Smooth muscle cell (in vitro differentiated cells): Measurements from ENCODE around the gene PALLD. TPM values are rescaled to one million over a fixed set of nuclear protein-coding genes. Genes with fewer than 3 reads are reported as not detected.

ENCODE experiments used
- DNase-seq: peaks from one replicate; lab custom pipeline; 2025; ENCODE audit not compliant: unreplicated experiment; lab: John Stamatoyannopoulos, UW
- H2AFZ ChIP-seq: fragments of 200-600 bp; sonication (generic); 2 replicates; pipeline ENCODE4 v1.6.0; 2016; ENCODE audit warnings: antibody characterized with exemption, low read depth, mild to moderate bottlenecking
- H3F3A ChIP-seq: fragments of 200-600 bp; sonication (generic); 2 replicates; pipeline ENCODE4 v1.6.0; 2017; ENCODE audit warnings: antibody characterized with exemption, low read depth
- H3K27ac ChIP-seq: fragments of 200-600 bp; sonication (generic); 2 replicates; pipeline ENCODE4 v1.5.1; 2016; ENCODE audit warnings: low read depth, mild to moderate bottlenecking
- H3K27me3 ChIP-seq: fragments of 200-600 bp; sonication (generic); 2 replicates; pipeline ENCODE4 v1.6.1; 2016; ENCODE audit warnings: low read depth, mild to moderate bottlenecking
- H3K36me3 ChIP-seq: fragments of 200-600 bp; sonication (generic); 2 replicates; pipeline ENCODE4 v1.5.1; 2016; ENCODE audit warnings: low read depth
- H3K4me1 ChIP-seq: fragments of 200-600 bp; sonication (generic); 2 replicates; pipeline ENCODE4 v1.5.1; 2016; ENCODE audit warnings: low read depth
- H3K4me2 ChIP-seq: fragments of 200-600 bp; sonication (generic); 2 replicates; pipeline ENCODE4 v1.6.0; 2016; ENCODE audit warnings: mild to moderate bottlenecking
- H3K4me3 ChIP-seq: fragments of 200-600 bp; sonication (generic); 2 replicates; pipeline ENCODE4 v1.5.1; 2016; ENCODE audit warnings: mild to moderate bottlenecking
- H3K79me2 ChIP-seq: fragments of 200-600 bp; sonication (generic); 2 replicates; pipeline ENCODE4 v1.6.0; 2016; ENCODE audit warnings: low read depth, mild to moderate bottlenecking
- H3K9ac ChIP-seq: fragments of 200-600 bp; sonication (generic); 2 replicates; pipeline ENCODE4 v1.6.0; 2016; ENCODE audit warnings: low read depth
- H3K9me3 ChIP-seq: fragments of 200-600 bp; sonication (generic); replicated peaks from 2 replicates; pipeline ENCODE4 v1.5.1; 2016; ENCODE audit warnings: low read depth
- H4K20me1 ChIP-seq: fragments of 200-600 bp; sonication (generic); 2 replicates; pipeline ENCODE4 v1.6.0; 2016; ENCODE audit warnings: low read depth
- CTCF ChIP-seq: fragments of 200-600 bp; sonication (generic); IDR thresholded peaks from 2 replicates; pipeline ENCODE4 v1.5.1; 2017; ENCODE audit warnings: borderline replicate concordance, mild to moderate bottlenecking, antibody characterized with exemption; ENCODE audit not compliant: insufficient read depth, poor library complexity, severe bottlenecking
- WGBS: methylation state at CpG from one replicate; pipeline ENCODE4 v1.1.7; 2016; ENCODE audit warnings: low lambda C conversion rate; 5-methylcytosine and 5-hydroxymethylcytosine counted together
- polyA plus RNA-seq: library from polyadenylated mRNA; unstranded; fragments of >200 nt; fragmentation: Nextera tagmentation; extraction: Ambion mirVana; gene quantifications from 2 replicates; pipeline ENCODE4 v1.2.1, GENCODE V29; 2016
- total RNA-seq: library from RNA; depleted of rRNA; stranded (reverse); fragments of >200 nt; gene quantifications from 2 replicates; pipeline ENCODE4 v1.2.3, GENCODE V29; 2014

The PALLD gene
- total and polyA plus RNA-seq, 2 experiments from 2014 or later = 354 to 415 TPM

GRCh38 chr4:168679397-168679796, 182.5 kb downstream of the PALLD start:
- Histone ChIP-seq H3K27me3 (no peaks in the 10 kb centered on the region), H3K36me3 (peaks cover 13% of the 10 kb centered on the region), H3K79me2 (peaks cover 60% of the 10 kb centered on the region), H3K4me1 (peaks cover 11% of the 10 kb centered on the region), H3F3A (peaks cover 26% of the 10 kb centered on the region), H3K4me2 (peak overlapping the region; percentile 12), H4K20me1 (no peaks in the 10 kb centered on the region), H3K4me3 (no peak overlapping the region), H3K9me3 (no peaks in the 10 kb centered on the region), H2AFZ (no peak overlapping the region), H3K9ac (no peak overlapping the region), H3K27ac (peak overlapping the region; percentile 94)
- 71% methylated on average over 1 of the region's 3 CpGs for WGBS
- no peak for DNase-seq
- no peak for TF ChIP-seq CTCF

GRCh38 chr4:168679819-168680218, 183.0 kb downstream of the PALLD start:
- peaks cover 65% of the 10 kb centered on the region for H3K79me2 ChIP-seq
- H3K36me3 ChIP-seq = peaks cover 15% of the 10 kb centered on the region
- peak overlapping the region; percentile 94 for H3K27ac ChIP-seq
- H3K4me3 ChIP-seq = no peak overlapping the region
- peaks cover 7% of the 10 kb centered on the region for H3K4me1 ChIP-seq
- H3K4me2 ChIP-seq = peak overlapping the region; percentile 12
- TF ChIP-seq CTCF = no peak
- H3K27me3 ChIP-seq = no peaks in the 10 kb centered on the region
- H2AFZ ChIP-seq = no peak overlapping the region
- H3K9me3 ChIP-seq = no peaks in the 10 kb centered on the region
- DNase-seq = no peak
- 76% methylated on average over 4 of the region's 4 CpGs for WGBS
- peaks cover 23% of the 10 kb centered on the region for H3F3A ChIP-seq
- no peak overlapping the region for H3K9ac ChIP-seq
- H4K20me1 ChIP-seq = no peaks in the 10 kb centered on the region

- H3K9ac ChIP-seq = peak overlapping the region; percentile 77
- H3K79me2 ChIP-seq = peaks cover 64% of the 10 kb centered on the region
- peak overlapping the region; percentile 36 for H3K4me2 ChIP-seq
- H3K4me1 ChIP-seq = peaks cover 7% of the 10 kb centered on the region
- 68% methylated on average over 3 of the region's 3 CpGs for WGBS
- H3K36me3 ChIP-seq = peaks cover 31% of the 10 kb centered on the region
- TF ChIP-seq CTCF = no peak
- no peak overlapping the region for H3K4me3 ChIP-seq
- H3K9me3 ChIP-seq = no peaks in the 10 kb centered on the region
- H3K27ac ChIP-seq = peak overlapping the region; percentile 94
- peaks cover 17% of the 10 kb centered on the region for H3F3A ChIP-seq
- H2AFZ ChIP-seq = no peak overlapping the region
- H4K20me1 ChIP-seq = no peaks in the 10 kb centered on the region
- no peak for DNase-seq
- no peaks in the 10 kb centered on the region for H3K27me3 ChIP-seq
Measured at GRCh38 chr4:168682898-168683500, 186.1 kb downstream of the PALLD start.

- Histone ChIP-seq H3F3A (peaks cover 23% of the 10 kb centered on the region), H4K20me1 (no peaks in the 10 kb centered on the region), H3K36me3 (peaks cover 31% of the 10 kb centered on the region), H3K9me3 (no peaks in the 10 kb centered on the region), H3K4me1 (peaks cover 7% of the 10 kb centered on the region), H3K27me3 (no peaks in the 10 kb centered on the region), H3K9ac (peak overlapping the region; percentile 77), H3K79me2 (peaks cover 64% of the 10 kb centered on the region), H3K27ac (peak overlapping the region; percentile 94), H3K4me3 (no peak overlapping the region), H3K4me2 (peak overlapping the region; percentile 36), H2AFZ (no peak overlapping the region)
- no peak for DNase-seq
- 92% methylated on average over 1 of the region's 1 CpG for WGBS
- TF ChIP-seq CTCF = no peak
Measured at GRCh38 chr4:168683595-168683994, 186.7 kb downstream of the PALLD start.
